ENCODE measurements around the gene GATA2. TPM values are rescaled to one million over a fixed set of nuclear protein-coding genes. Genes with fewer than 3 reads are reported as not detected.

GATA2 gene
- total and polyA plus RNA-seq, 2 of the 8 experiments (the other 6 are each of a cell fraction or from before 2014, with no cell fraction given) = 0.03 to 0.30 TPM

- TF ChIP-seq, protein P1, sequence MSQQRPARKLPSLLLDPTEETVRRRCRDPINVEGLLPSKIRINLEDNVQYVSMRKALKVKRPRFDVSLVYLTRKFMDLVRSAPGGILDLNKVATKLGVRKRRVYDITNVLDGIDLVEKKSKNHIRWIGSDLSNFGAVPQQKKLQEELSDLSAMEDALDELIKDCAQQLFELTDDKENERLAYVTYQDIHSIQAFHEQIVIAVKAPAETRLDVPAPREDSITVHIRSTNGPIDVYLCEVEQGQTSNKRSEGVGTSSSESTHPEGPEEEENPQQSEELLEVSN (IDR thresholded peaks at IDR 0.05) = peak; percentile 10; the same call in 1 of the 2 replicates
- no peak for TF ChIP-seq FOSL1 (IDR thresholded peaks at IDR 0.05; ENCODE audit: insufficient read depth, low read depth, low read length)
- no peak; the same call in 1 of the 2 replicates for TF ChIP-seq MAX (IDR thresholded peaks at IDR 0.05)
- TF ChIP-seq HDAC2 (IDR thresholded peaks at IDR 0.05; ENCODE audit: borderline replicate concordance in 1 of 2, low read depth in 2 of 2, low read length in 2 of 2) = no peak
- no peak for TF ChIP-seq NANOG (IDR thresholded peaks at IDR 0.05; ENCODE audit: insufficient read depth, low read depth, low read length, poor library complexity, severe bottlenecking)
- no peak for TF ChIP-seq TBP (IDR thresholded peaks at IDR 0.05; ENCODE audit: low read depth, low read length)
- TF ChIP-seq JUN (IDR thresholded peaks at IDR 0.05; ENCODE audit: low read depth, low read length) = no peak
- no peak for TF ChIP-seq CHD1 (IDR thresholded peaks at IDR 0.05; ENCODE audit: low read depth, low read length)
- peak; percentile 62 for TF ChIP-seq EZH2 (IDR thresholded peaks at IDR 0.05; ENCODE audit: low read depth, low read length, severe bottlenecking)
- TF ChIP-seq ASH2L (IDR thresholded peaks at IDR 0.05; ENCODE audit: low read length) = peak; percentile 40
- peak; percentile 58; the same call in 1 of the 2 replicates for TF ChIP-seq TEAD4 (IDR thresholded peaks at IDR 0.05; ENCODE audit: low read depth, low read length)
- peak; percentile 17 for TF ChIP-seq CTBP2 (IDR thresholded peaks at IDR 0.05; ENCODE audit: borderline replicate concordance, insufficient read depth, insufficient read length, low read length)
- no peak for TF ChIP-seq SIX5 (IDR thresholded peaks at IDR 0.05; ENCODE audit: low read depth, low read length)
- TF ChIP-seq SAP30 (IDR thresholded peaks at IDR 0.05; ENCODE audit: insufficient read depth, insufficient replicate concordance, low read length) = no peak
- peak; percentile 7 for TF ChIP-seq RNF2 (IDR thresholded peaks at IDR 0.05; ENCODE audit: borderline replicate concordance, low read depth, low read length, missing control alignments, poor library complexity, severe bottlenecking)
- no peak for TF ChIP-seq EGR1 (IDR thresholded peaks at IDR 0.05; ENCODE audit: borderline replicate concordance, low read depth, low read length)
- TF ChIP-seq, protein P2, sequence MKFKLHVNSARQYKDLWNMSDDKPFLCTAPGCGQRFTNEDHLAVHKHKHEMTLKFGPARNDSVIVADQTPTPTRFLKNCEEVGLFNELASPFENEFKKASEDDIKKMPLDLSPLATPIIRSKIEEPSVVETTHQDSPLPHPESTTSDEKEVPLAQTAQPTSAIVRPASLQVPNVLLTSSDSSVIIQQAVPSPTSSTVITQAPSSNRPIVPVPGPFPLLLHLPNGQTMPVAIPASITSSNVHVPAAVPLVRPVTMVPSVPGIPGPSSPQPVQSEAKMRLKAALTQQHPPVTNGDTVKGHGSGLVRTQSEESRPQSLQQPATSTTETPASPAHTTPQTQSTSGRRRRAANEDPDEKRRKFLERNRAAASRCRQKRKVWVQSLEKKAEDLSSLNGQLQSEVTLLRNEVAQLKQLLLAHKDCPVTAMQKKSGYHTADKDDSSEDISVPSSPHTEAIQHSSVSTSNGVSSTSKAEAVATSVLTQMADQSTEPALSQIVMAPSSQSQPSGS (IDR thresholded peaks at IDR 0.05; ENCODE audit: low read length) = no peak
- TF ChIP-seq SP4 (IDR thresholded peaks at IDR 0.05; ENCODE audit: low read length) = no peak
- no peak for TF ChIP-seq GABPA (IDR thresholded peaks at IDR 0.05; ENCODE audit: borderline replicate concordance, insufficient read depth, low read length)
- no peak for TF ChIP-seq CBX5 (IDR thresholded peaks at IDR 0.05; ENCODE audit: low read depth, low read length)
- TF ChIP-seq YY1 (IDR thresholded peaks at IDR 0.05; ENCODE audit: low read depth, low read length) = 0 out of 2 replicates have a peak, but pooled peaks have one; percentile 2
Observed at GRCh38 chr3:128432301-128432970, 60.6 kb downstream of the GATA2 start (continued).
